HG03103 (cell line): ENCODE data around the gene TMEM95.

Source experiments
- ATAC-seq: cut with Tn5 transposase; IDR thresholded peaks from one replicate; pipeline ENCODE4 v1.9.1; 2021; ENCODE audit warnings: low read depth; ENCODE audit not compliant: unreplicated experiment

Gene TMEM95

GRCh38 chr17:7403043-7403726 lies 48.2 kb downstream of the TMEM95 start:
- ATAC-seq = no peak

GRCh38 chr17:7403727-7403976 lies 48.7 kb downstream of the TMEM95 start:
- ATAC-seq = no peak

GRCh38 chr17:7403977-7404736 lies 49.2 kb downstream of the TMEM95 start, which contains the start of gene TMEM256:
Gene TMEM256, minus strand, starts transcription at chr17:7404097. Its CDS starts 13 bp downstream, at chr17:7404084.
- ATAC-seq = peak; percentile 82

GRCh38 chr17:7404737-7405349 lies 49.9 kb downstream of the TMEM95 start:
- no peak for ATAC-seq

- no peak for ATAC-seq
These were observed 50.6 kb downstream of the TMEM95 start for GRCh38 chr17:7405350-7406234.

- ATAC-seq = no peak
These were observed 51.4 kb downstream of the TMEM95 start for GRCh38 chr17:7406235-7406825.
